HepG2 (cell line): ENCODE data around the gene CACNA1G.

Source experiments
- BCL6 ChIP-seq: IDR thresholded peaks from 2 replicates; pipeline ENCODE4 v1.6.1; 2016; ENCODE audit warnings: missing genetic modification reagents, missing compliant biosample characterization
- CHD2 ChIP-seq: IDR thresholded peaks from 2 replicates; pipeline ENCODE4 v1.6.1; 2011; ENCODE audit warnings: low read depth, low read length, improper control_type of control experiment
- MAFG ChIP-seq: sonication (generic); formaldehyde crosslinking; IDR thresholded peaks from 2 replicates; pipeline ENCODE4 v1.5.1; 2020; ENCODE audit warnings: mild to moderate bottlenecking, missing genetic modification reagents
- NCOA5 ChIP-seq: sonication (generic); formaldehyde crosslinking; IDR thresholded peaks from 2 replicates; pipeline ENCODE4 v1.4.0; 2020; ENCODE audit warnings: missing genetic modification reagents
- SMAD3 ChIP-seq: sonication (generic); formaldehyde crosslinking; IDR thresholded peaks from 2 replicates; pipeline ENCODE4 v1.4.0; 2020; ENCODE audit warnings: missing genetic modification reagents
- ZNF782 ChIP-seq: sonication (generic); formaldehyde crosslinking; IDR thresholded peaks from 2 replicates; pipeline ENCODE4 v1.4.0; 2020; ENCODE audit warnings: missing genetic modification reagents, mild to moderate bottlenecking, borderline replicate concordance
- TF ChIP-seq, protein P1 (sequence below): sonication (generic); formaldehyde crosslinking; IDR thresholded peaks from 2 replicates; pipeline ENCODE4 v1.5.0; 2020; ENCODE audit warnings: mild to moderate bottlenecking, missing genetic modification reagents, moderate library complexity

- TF ChIP-seq ZNF782 (CRISPR knock-in tag) (no peak), MAFG (no peak), NCOA5 (CRISPR knock-in tag) (no peak), SMAD3 (CRISPR knock-in tag) (no peak), BCL6 (CRISPR knock-in tag) (no peak), CHD2 (no peak)
- TF ChIP-seq, protein P1, sequence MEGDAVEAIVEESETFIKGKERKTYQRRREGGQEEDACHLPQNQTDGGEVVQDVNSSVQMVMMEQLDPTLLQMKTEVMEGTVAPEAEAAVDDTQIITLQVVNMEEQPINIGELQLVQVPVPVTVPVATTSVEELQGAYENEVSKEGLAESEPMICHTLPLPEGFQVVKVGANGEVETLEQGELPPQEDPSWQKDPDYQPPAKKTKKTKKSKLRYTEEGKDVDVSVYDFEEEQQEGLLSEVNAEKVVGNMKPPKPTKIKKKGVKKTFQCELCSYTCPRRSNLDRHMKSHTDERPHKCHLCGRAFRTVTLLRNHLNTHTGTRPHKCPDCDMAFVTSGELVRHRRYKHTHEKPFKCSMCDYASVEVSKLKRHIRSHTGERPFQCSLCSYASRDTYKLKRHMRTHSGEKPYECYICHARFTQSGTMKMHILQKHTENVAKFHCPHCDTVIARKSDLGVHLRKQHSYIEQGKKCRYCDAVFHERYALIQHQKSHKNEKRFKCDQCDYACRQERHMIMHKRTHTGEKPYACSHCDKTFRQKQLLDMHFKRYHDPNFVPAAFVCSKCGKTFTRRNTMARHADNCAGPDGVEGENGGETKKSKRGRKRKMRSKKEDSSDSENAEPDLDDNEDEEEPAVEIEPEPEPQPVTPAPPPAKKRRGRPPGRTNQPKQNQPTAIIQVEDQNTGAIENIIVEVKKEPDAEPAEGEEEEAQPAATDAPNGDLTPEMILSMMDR (CRISPR knock-in tag) = no peak
These were observed 13.8 kb upstream of the CACNA1G start for GRCh38 chr17:50546701-50547034.
